ENCODE data around the gene RPRD1B. TPM values are rescaled to one million over a fixed set of nuclear protein-coding genes. Genes with fewer than 3 reads are reported as not detected.

The RPRD1B gene
- total and polyA plus RNA-seq, 4 donors: 5.8 to 34.3 (median 29.4) TPM

DNA sequence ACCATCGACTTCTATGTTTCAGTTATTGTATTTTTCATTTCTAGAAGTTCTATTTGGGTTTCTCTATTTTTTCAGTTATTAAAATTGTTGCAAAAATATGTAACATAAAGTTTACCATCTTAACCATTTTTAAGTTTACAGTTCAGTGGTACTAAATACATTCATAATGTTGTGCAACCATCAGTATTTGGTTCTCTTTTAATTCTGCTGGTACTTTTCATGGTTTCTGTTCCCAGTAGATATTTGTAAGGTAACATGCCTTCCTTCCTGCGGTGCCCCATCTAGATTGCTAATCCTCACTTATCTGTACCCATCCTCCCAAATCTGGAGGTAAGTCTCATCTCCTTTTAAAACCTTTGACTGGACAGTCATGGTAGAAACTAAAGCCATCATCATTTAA lies 83.7 kb downstream of the RPRD1B start:
- Histone ChIP-seq H3K27me3 (ENCODE audit: control insufficient read depth in 4 of 4, insufficient read depth in 4 of 4, low read length in 3 of 4) (no peaks in the 10 kb centered on the region), H3K27ac (ENCODE audit: low read depth in 1 of 2, low read length in 2 of 2) (no peak overlapping the region), H3K36me3 (ENCODE audit: control insufficient read depth in 4 of 4, insufficient read depth in 3 of 4, low read depth in 1 of 4, low read length in 3 of 4) (no peaks in the 10 kb centered on the region), H3K9me3 (ENCODE audit: control insufficient read depth in 4 of 4, low read length in 3 of 4) (no peaks in the 10 kb centered on the region), H3K4me1 (ENCODE audit: control insufficient read depth in 4 of 4, insufficient read depth in 4 of 4, low read length in 3 of 4) (no peaks in the 10 kb centered on the region), H3K9ac (ENCODE audit: low read depth in 1 of 2, low read length in 2 of 2) (no peak overlapping the region), H3K4me3 (ENCODE audit: low read depth in 1 of 3, low read length in 3 of 3) (no peak overlapping the region)
- WGBS: 93% methylated on average over 2 of the region's 2 CpGs
- TF ChIP-seq RAD21 (IDR thresholded peaks at IDR 0.05) (no peak), HNF4G (IDR thresholded peaks at IDR 0.05) (no peak), YY1 (IDR thresholded peaks at IDR 0.05) (no peak), RXRA (IDR thresholded peaks at IDR 0.05) (no peak), EGR1 (IDR thresholded peaks at IDR 0.05; ENCODE audit: low read depth in 2 of 2) (no peak), JUND (IDR thresholded peaks at IDR 0.05) (no peak), SP1 (IDR thresholded peaks at IDR 0.05) (no peak), HNF4A (conservative IDR thresholded peaks at IDR 0.05) (no peak), FOXA2 (IDR thresholded peaks at IDR 0.05) (no peak), NR2F2 (IDR thresholded peaks at IDR 0.05) (no peak), FOXA1 (IDR thresholded peaks at IDR 0.05) (no peak), TAF1 (conservative IDR thresholded peaks at IDR 0.05) (no peak), GABPA (IDR thresholded peaks at IDR 0.05 in 1 of 2, conservative IDR thresholded peaks at IDR 0.05 in 1 of 2) (no peak)
- TF ChIP-seq, protein P1, sequence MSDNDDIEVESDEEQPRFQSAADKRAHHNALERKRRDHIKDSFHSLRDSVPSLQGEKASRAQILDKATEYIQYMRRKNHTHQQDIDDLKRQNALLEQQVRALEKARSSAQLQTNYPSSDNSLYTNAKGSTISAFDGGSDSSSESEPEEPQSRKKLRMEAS (IDR thresholded peaks at IDR 0.05): no peak
- TF ChIP-seq, protein P2, sequence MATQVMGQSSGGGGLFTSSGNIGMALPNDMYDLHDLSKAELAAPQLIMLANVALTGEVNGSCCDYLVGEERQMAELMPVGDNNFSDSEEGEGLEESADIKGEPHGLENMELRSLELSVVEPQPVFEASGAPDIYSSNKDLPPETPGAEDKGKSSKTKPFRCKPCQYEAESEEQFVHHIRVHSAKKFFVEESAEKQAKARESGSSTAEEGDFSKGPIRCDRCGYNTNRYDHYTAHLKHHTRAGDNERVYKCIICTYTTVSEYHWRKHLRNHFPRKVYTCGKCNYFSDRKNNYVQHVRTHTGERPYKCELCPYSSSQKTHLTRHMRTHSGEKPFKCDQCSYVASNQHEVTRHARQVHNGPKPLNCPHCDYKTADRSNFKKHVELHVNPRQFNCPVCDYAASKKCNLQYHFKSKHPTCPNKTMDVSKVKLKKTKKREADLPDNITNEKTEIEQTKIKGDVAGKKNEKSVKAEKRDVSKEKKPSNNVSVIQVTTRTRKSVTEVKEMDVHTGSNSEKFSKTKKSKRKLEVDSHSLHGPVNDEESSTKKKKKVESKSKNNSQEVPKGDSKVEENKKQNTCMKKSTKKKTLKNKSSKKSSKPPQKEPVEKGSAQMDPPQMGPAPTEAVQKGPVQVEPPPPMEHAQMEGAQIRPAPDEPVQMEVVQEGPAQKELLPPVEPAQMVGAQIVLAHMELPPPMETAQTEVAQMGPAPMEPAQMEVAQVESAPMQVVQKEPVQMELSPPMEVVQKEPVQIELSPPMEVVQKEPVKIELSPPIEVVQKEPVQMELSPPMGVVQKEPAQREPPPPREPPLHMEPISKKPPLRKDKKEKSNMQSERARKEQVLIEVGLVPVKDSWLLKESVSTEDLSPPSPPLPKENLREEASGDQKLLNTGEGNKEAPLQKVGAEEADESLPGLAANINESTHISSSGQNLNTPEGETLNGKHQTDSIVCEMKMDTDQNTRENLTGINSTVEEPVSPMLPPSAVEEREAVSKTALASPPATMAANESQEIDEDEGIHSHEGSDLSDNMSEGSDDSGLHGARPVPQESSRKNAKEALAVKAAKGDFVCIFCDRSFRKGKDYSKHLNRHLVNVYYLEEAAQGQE (IDR thresholded peaks at IDR 0.05): no peak
- TF ChIP-seq, protein P3, sequence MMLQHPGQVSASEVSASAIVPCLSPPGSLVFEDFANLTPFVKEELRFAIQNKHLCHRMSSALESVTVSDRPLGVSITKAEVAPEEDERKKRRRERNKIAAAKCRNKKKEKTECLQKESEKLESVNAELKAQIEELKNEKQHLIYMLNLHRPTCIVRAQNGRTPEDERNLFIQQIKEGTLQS (IDR thresholded peaks at IDR 0.05): no peak
- TF ChIP-seq, protein P4, sequence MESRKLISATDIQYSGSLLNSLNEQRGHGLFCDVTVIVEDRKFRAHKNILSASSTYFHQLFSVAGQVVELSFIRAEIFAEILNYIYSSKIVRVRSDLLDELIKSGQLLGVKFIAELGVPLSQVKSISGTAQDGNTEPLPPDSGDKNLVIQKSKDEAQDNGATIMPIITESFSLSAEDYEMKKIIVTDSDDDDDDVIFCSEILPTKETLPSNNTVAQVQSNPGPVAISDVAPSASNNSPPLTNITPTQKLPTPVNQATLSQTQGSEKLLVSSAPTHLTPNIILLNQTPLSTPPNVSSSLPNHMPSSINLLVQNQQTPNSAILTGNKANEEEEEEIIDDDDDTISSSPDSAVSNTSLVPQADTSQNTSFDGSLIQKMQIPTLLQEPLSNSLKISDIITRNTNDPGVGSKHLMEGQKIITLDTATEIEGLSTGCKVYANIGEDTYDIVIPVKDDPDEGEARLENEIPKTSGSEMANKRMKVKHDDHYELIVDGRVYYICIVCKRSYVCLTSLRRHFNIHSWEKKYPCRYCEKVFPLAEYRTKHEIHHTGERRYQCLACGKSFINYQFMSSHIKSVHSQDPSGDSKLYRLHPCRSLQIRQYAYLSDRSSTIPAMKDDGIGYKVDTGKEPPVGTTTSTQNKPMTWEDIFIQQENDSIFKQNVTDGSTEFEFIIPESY (IDR thresholded peaks at IDR 0.05): no peak
- TF ChIP-seq, protein P5, sequence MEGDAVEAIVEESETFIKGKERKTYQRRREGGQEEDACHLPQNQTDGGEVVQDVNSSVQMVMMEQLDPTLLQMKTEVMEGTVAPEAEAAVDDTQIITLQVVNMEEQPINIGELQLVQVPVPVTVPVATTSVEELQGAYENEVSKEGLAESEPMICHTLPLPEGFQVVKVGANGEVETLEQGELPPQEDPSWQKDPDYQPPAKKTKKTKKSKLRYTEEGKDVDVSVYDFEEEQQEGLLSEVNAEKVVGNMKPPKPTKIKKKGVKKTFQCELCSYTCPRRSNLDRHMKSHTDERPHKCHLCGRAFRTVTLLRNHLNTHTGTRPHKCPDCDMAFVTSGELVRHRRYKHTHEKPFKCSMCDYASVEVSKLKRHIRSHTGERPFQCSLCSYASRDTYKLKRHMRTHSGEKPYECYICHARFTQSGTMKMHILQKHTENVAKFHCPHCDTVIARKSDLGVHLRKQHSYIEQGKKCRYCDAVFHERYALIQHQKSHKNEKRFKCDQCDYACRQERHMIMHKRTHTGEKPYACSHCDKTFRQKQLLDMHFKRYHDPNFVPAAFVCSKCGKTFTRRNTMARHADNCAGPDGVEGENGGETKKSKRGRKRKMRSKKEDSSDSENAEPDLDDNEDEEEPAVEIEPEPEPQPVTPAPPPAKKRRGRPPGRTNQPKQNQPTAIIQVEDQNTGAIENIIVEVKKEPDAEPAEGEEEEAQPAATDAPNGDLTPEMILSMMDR (IDR thresholded peaks at IDR 0.05; ENCODE audit: low read depth, low read length, missing input control): no peak
- DNase-seq (ENCODE audit: low spot score): no peak
